Hematopoietic multipotent progenitor cell treated with erythropoietin and hydrocortisone succinate and interleukin-3 and kit ligand, for 15 days (in vitro differentiated cells): Measurements from ENCODE around the gene LETM1.
A peak's percentile ranks its signal among the peaks of the same experiment; 100 is the strongest.

Experiments used
- DNase-seq: peaks from one replicate; pipeline ENCODE4 v3.0.0-alpha.2; 2015; ENCODE audit warnings: low spot score

Gene LETM1

DNA sequence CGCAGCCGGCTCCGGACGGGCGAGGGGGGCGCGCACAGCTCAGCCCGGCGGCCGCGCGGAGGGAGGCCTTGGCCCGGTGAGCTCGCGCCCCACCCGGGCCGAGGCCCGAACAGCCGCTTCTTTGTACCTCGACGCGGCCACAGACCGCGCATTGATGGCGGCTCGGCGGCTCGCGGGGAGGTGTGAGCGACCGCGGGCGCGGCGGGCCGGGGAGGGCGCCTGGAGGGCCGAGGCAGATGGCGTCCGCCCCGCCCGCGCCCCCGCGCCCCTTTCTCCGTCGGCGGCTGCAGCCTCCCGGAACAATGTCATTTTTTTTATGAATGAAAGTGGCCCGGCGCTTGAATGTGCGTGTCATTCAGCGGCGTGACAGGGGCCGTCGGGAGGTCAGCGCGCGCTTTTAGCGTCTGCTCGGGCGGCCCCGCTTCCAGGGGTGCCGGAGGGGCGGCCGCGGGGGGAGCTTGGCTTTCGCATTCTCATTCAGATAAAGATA lies 61.1 kb downstream of the LETM1 start:
- DNase-seq = no peak

DNA sequence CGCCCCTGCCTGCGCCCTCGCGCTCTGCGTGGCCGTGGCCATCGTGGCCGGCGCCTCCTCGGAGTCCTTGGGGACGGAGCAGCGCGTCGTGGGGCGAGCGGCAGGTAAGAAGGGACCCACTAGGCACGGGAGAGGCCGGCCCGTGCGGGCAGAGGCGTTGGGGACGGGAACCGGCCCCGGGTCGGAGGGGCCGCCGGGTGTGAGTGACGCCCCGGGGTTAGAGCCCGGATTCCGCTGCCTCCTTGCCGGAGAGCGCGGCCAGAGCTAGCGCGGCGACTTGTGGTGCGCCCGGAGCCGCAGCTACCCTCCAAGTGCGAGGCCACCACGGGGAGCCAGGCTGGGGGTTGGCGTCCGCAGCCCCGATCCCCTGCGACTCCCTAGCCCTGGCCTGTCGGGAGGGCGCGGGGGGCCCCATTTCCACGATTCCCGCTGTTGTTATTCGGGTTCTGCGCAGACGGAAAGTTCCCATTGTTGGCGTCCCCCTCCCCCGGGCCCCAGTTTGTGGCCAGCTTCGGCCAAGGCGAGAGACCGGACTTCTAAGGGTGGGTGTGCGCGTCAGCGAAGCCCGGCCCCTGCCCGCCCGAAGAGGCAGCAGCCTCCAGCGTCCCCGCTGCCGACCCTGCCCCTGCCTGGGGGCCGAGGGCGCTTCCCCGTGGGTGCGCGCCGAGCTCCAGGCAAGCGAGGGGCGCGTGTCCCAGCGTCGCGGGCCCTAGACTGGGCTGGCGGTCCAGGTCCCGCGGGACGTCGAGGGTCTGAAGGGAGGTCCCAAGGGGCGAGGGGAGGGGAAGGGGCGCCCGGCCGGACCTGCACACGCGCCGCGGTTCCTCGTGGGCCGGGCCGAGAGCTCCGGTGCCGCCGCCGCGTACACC lies 61.8 kb downstream of the LETM1 start:
- no peak for DNase-seq

DNA sequence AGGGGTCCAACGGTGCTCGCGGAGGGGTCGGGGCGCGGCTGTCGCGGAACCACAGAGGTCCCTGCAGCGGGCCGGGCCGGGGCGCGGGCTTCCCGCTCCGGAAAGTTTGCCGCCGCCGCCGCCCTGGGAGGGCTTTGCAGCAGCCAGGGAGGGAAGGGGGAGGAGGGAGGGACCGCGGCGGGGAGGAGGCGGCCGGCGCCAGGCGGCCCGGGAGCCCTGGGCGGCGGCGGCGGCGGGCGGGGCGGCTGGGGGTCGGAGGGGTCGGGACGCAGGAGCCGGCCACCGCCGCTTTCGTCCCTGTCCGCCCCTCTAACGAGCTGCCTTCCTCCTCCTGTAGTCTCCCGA lies 62.5 kb downstream of the LETM1 start:
- DNase-seq = peak; percentile 14

DNA sequence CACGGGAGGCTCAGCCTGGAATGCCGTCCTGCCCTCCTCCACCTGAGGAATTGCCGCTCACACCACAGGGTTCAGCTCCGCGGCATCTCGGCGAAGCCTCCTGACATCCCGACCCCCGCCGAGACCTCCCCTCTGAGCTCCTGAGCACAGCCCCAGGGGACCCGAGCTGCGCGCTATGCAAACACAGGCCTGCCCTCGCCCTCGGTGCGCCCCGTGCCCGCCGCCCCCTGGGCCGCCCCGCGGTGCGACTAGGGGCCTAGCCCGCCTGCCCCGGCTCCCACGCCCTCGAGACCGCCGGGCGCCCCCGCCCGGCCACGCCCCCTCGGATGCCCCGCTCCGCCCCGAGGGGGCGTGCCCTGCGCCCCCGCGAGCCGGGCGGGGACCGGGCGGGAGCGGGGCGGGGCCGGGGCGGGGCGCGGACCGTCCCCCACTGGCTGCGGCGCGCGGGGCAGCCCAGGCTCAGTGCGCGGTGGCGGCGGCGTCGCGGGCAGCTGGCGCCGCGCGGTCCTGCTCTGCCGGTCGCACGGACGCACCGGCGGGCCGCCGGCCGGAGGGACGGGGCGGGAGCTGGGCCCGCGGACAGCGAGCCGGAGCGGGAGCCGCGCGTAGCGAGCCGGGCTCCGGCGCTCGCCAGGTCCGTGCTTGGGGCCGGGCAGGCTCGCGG lies 63.0 kb downstream of the LETM1 start, which contains the start of gene FGFR3:
Gene FGFR3 (plus strand): TSS at position 462 of the 664 bp plus-strand sequence. CDS start 642 bp downstream, outside the sequence.
- DNase-seq = peak; percentile 49

DNA sequence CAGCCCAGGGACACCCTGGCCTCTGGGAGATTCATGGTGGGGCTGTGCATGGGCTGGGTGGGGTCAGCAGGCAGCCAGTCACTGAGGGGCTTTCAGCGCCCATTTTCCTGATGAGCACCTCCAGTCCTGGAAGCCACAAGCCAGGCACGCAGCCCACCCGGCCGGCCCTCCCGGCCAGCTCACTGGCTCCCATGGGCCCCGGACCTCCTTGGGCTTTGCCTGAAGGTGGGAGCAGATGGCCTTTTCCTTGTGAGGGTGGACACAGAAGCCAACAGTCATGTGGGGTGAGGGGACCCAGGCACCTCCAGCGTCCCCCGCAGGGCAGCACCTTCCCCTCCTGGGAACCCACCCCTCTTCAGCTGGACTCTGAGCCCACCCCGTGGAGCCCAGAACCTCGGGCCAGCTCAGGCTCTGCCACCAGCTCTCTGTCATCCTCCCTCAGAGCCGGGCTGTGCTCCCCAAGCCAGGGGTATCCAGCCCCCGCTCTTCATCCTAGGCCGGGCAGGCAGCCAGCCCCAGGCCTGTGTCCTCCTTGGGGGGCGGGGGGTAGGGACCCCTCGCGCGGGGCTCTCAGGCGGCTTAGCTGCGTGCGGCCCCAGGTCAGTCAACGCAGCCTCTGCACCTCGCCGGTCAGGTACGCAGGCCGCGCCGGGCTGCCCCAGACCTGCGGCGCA lies 63.7 kb downstream of the LETM1 start:
- DNase-seq = no peak

DNA sequence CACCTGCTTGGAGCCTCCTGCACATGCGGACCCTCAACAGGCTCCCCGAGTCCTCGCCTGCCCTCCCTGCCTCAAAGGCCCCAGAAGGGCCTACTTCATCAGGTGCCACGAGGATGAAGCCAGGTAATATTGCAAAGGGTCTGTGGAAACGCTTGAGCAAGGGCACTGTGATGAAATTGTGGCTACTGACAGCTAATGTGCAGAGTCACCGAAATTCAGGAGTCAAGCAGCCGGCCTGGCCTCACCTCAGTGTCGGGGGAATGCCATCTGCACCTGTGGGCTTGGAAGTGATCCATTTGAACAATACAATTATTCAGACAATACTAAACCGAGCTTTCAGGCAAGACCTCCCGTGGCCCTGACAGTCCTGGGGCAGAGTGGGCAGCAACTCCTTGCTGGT lies 66.0 kb downstream of the LETM1 start:
- no peak for DNase-seq

DNA sequence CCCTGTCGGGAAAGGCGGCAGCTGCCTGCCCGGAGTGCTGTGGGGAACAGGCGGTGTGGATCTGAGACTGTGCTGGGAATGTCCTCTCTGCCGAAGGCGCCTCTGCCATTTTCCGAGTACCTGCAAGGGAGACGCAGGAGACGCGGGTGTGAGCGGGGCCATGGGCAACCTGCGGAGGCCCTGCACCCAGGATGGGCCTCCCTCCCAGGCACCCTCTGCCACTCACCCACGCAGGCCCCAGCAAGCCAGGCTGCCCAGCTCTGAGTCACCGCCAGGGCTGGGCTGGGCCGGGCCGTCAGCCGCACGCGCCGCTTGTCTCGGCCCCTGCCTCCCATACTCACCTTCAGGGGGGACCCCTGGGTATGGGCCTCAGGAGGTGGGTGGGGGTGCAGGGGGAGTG lies 66.4 kb downstream of the LETM1 start:
- DNase-seq = no peak

DNA sequence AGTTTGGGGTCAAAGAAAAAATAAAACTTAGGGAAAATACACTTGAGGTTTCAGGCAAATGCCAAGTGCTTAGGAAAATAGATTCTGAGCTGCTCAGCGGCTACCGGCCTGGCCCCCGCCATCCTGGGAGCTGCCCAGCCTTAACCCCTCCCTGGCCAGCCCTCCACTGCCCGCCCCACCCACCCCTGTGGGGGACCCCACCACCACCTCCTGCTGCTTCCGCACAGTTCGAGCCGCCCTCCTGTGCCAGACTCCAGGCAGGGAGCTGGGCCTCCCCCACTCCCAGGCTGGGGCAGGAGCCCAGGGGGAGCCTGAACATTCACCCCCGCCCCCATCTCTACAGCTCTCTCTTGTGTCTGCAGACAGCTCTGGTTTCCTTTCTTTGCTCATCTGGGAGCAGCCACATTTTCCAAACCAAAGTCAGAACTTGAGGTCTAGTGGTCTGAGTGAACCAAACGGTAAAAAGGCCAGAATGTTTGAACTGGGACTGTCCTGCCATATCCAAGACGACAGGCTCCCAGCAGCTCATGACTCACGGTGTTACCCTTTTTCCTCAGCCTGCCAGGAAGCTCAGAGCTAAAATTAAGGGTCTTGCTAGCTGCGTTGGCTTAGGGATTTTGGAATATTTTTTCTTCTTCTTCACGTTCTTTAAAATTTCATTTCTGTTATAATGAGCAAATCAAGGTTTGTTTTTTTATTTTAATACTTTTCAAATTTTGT lies 67.5 kb downstream of the LETM1 start:
- no peak for DNase-seq

DNA sequence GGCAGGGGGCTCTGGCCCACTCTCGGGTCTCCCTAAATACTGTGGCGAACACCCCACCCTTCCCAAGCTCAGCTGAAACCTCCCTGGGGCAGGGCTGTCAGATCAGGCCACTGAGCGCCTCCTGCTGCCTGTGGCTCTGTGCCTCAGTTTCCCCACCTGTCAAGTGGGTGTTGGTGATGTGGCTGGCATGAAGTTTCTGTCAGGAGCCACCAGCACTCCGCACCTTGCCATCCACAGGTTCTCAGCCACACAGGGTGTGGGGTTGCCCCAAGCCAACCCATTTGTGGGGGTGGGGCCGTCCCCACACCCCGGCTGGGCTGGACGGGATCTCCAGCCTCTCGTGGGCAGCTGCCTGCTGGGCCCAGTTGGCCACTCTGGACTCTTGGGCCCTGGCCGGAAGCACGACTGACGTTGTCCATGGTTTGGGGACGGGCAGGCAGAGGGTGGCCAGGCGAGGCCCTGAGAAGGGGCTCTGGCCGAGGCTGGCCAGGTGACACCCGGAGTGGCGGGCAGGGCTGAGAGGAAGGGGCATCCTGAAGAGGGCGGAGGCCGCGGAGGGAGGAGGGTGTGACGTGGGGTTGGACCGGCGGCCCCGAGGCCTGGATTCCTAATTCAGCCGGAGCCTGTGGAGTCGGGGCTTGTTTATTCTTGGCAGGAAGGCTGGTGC lies 68.4 kb downstream of the LETM1 start:
- DNase-seq = no peak

DNA sequence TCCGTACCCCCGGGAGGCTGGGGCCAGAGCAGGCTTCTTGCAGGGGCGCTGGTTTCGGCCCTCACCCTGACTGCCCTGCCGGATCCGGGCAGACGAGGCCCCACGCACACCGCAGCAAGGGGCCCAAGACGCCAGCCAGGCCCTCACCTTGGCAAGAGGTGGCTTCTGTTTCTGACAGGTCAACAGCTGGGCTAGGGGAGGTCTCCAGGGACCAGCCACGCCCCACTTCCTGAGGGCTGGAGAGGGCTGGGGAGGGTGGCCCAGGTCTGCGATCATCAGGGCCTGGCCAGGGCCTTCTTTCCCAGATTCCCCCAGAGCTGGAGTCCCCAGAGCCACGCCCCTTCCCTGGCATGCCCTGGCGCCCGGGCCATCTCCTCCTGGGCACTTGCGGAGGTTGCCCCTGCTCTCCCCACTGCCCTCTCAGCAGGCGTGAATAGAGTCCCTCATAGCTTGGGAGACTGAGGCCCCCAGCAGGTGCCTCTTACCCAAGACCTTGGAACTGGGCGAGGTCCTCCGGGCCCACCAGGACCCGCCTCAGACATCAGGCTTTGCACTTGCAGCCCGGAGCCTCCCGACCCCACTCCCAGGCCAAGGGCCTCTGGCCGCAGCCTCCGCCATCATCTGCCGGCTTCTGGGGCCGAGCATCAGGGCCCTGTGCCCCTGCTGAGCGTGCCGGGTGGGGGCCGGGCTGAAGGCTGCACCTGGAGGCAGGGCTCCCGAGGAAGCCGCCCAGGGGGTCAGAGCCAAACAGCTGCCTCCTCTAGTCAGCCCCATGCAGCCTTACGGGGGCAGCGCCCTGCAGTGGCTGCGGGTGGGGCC lies 69.2 kb downstream of the LETM1 start:
- no peak for DNase-seq

DNA sequence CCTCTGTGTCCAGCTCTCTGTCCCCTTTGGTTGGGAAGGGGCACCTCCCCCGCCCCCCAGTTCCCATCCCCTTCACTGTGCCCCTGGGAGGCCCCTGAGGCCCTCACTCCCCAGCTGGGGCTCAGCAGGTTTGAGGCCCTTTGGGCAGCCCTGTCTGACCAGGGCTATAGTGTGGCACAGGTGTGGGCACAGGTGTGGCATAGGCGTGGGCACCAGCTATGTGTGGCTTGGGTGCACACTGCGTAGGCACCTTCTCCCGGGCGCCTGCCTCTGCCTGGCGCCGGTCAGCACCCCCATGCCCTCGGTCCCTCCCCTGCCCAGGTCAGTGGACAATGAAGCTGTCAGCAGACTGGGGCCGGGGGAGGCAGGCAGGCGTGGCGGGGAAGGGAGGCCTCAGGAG lies 70.4 kb downstream of the LETM1 start:
- no peak for DNase-seq

DNA sequence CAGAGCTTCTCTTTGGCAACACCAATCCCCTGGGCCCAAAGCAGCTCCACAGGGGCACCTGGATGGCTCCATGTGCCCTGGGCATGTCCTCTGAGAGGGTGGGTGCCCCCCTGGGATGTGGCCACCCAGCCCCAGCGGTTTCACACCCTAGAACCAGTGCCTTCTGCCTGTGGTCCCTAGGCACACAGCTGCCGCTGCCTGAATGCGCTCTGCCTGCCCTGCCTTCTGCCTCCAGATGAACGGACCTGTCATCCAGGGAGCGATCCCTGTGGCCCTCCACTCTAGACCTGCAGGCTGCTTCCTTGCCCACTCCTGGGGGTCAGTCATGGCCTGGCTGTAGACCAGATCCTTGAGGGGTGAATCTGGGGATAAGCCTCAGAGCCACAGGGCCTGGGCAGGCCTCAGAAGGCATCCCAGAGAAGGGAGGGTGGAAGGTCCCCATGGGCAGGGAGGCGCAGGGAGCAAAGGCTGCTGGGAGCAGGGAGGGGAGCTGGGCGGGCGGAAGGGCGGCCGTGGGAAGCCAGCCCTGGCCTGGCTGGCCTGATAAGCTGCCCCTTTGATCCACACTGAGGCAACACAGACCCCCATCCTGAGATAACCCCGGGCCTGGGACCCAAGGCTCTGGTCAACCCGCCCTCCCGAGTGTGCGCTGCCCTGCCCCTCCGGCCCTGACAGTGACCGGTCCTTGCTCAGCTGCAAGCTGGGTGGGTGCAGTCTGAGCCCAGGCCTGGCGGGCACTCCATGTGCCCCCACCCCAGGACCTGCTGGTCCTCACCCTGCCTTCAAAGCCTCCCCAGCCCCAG lies 71.0 kb downstream of the LETM1 start:
- DNase-seq = peak; percentile 70

DNA sequence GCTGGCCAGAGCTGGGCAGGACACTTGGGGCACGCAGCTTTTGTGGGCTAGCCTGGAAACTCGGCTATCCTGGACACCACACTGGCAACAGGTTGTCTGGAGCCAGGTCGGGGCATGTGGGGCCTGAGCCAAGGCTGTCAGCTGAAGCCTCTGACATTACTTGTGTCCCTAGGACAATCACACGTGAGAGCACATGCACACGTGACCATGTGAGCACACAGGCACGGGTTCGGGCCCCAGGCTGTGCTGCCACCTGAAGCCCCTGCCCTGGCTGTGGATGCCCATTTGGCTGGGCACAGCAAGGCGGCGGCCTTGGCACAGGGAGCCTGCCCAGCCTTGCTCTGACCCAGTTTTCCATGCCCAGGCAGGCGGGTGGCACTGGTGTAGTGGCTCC lies 71.6 kb downstream of the LETM1 start:
- DNase-seq = no peak

DNA sequence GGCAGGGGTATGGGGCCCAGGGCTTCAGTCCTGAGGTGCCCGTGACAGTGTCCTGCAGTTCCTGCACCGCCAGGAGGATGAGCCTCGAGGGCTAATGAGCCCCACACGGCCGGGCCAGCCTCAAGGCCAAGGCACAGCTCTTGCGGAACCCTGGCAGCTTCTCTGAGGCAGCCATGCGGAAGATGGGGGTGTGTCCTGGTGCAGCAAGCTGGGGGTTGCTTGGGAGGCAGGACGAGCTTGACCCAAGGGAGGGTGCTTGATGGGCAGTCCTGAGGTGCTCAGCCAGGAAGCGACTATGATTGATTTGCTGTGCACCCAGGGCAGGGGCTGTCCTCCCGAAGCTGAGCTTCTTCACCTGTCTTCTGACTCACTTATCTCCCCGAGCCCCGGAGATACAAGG lies 72.0 kb downstream of the LETM1 start:
- no peak for DNase-seq

DNA sequence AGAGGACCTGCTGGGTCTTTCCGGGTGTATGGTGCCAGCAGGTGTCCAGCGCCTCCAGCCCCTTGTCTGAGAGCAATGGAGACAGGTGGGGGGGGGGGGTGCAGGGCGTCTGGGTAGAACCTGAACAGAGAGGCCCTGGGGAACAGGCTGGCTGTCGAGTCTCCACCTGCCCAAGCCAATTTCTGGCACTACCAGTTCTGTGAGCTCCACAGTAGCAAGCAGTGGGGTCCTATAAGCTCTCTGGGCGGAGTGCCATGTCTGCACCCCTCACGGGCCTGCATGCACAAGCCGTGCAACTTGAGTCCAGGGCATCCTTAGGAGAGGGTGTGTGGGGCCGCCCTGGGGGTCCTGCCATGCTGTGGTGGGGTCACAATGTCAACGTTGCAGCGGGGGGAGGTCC lies 72.9 kb downstream of the LETM1 start:
- no peak for DNase-seq

DNA sequence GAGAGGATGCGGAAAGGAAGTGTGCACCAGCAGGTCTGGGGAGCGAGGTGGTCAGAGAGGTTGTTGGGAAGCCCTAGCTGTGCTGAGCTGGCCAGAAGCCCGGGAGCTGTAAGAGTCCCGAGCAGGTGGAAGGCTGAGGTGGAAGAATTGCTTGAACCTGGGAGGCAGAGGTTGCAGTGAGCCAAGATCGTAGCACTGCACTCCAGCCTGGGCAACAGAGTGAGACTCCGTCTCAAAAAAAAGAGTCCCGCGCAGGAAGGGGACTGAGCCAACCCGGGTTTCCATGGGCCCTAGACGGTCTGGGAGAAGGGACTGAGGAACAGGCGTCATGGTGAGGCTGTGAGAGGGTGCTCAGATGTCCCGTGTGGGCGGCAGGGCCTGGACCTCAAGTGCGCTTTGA lies 75.5 kb downstream of the LETM1 start:
- DNase-seq = no peak

DNA sequence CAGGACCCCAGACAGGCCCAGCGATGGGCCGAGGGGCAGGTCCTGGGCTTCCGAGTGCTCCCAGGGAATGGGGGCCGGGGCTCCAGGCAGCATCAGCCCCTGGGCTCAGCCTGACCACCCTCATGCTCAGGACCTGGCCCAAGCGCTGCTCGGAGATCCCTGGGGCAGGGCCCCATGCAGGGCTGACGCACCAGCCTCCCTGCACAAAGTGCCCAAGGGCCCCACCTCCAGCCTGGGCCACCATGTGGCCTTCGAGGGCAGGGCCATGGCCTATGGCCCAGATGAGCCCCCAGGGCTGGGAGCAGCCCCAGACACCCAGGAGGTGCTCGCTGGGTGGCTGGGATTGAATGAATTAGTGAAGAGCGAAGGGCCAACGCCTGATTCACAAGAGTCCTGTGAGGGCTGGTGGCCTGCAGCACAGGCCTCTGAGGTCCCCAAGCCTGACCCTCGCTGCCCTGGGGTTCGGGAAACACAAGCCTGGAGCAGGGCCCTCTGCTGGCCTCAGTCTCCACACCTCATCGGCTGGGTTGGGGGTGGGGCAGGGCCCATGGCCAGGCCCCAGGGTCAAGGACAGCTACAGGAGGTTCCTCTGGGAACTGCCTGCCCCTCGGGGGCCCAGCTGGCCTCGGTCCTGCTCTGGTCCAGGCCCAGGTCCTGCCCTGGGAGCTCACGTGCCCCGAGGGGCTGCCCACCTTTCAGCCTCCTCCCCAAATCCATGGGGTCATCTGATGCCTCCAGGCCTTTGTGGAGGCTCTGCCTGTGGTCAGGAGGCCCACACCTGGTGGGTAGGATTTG lies 76.2 kb downstream of the LETM1 start:
- DNase-seq = no peak

DNA sequence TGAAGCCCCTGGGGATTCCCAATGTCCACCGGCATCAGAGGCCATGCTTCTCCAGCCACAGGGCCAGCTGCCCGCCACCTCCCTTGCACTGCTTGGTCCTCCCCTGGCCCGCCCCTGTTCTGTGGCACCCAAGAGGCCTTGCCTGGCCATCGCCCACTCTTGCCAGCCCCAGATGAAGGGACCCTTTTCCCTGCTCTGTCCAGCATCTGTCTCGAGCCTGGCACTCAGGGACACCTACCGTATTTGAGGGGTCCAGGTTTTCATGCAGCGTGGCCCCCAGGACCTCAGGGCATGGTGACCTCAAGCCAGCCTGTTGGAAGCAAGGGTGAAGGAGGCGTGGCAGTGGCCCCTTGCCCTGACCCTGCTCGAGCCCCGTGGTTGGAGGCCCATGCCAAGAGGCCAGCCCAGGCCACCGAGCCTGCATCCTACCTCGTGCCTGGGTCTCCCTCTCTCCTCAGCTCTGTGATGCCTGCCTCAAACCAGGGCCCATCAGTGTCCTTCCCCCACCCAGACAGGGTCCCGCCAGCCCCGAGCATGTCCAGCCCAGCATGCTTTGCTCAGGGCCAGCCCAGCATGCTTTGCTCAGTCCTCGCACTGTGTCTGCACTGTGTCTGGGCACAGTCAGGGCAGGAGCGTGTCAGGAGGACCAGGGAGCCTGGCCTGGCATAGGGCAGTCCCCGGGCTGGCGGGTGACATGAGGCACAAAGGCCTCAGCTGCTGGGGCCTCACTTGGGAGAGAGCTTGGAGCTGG lies 77.1 kb downstream of the LETM1 start:
- DNase-seq = no peak
